Ovary (tissue), 9 donors: Measurements from ENCODE around the gene IRF2BP2. TPM values are rescaled to one million over a fixed set of nuclear protein-coding genes. Genes with fewer than 3 reads are reported as not detected.

Experiments used
- DNase-seq, 5 donors: peaks; one replicate each; pipeline ENCODE4 v3.0.0-alpha.2; 2019 to 2020
- H3K27ac ChIP-seq, 2 donors: fragments of 200-600 bp; one replicate each; pipeline versions ENCODE4 v1.5.1 to v1.8.0; 2019 to 2022
- H3K27me3 ChIP-seq: fragments of 200-600 bp; one replicate; pipeline ENCODE4 v1.8.0; 2022
- H3K36me3 ChIP-seq: fragments of 200-600 bp; sonication (generic); one replicate; pipeline ENCODE4 v1.5.1; 2019
- H3K4me1 ChIP-seq: one replicate; pipeline ENCODE4 v1.8.1; 2013; ENCODE audit warnings: mild to moderate bottlenecking, moderate library complexity; ENCODE audit not compliant: insufficient read depth
- H3K4me3 ChIP-seq: fragments of 200-600 bp; sonication (generic); one replicate; pipeline ENCODE4 v1.5.1; 2017
- H3K9me3 ChIP-seq, 2 donors: fragments of 200-600 bp in 1 of 2; sonication (generic) in 1 of 2; one replicate each; pipeline versions ENCODE4 v1.5.1 to v1.8.1; 2013 to 2019; ENCODE audit warnings: mild to moderate bottlenecking in 1 of 2, moderate library complexity in 1 of 2
- EP300 ChIP-seq: sonication (generic); formaldehyde crosslinking; IDR thresholded peaks from one replicate; pipeline ENCODE4 v1.6.1; 2017; ENCODE audit warnings: antibody characterized with exemption
- POLR2A ChIP-seq: fragments of 450-650 bp; IDR thresholded peaks from one replicate; pipeline ENCODE4 v1.6.1; 2017; ENCODE audit warnings: antibody characterized with exemption, mild to moderate bottlenecking, moderate library complexity
- WGBS, 3 donors: extraction: QIAGEN DNeasy Blood & Tissue Kit in 1 of 3; methylation state at CpG; one replicate each; pipeline versions ENCODE4 v1.1.5 to v1.1.7; 2013 to 2017; 5-methylcytosine and 5-hydroxymethylcytosine counted together
- intact Hi-C, 4 donors: fragments of 100-400 bp; cut with DNase I; formaldehyde crosslinking; loops; one replicate each; pipeline versions ENCODE4 v1.11.0 to v1.15.1; 2022 to 2023
- polyA plus RNA-seq, 2 donors: library from polyadenylated mRNA; stranded (reverse); fragments of 200-250 nt in 1 of 2; fragments of 350-450 nt in 1 of 2; fragmentation: Illumina TruSeq in 1 of 2; extraction: RNeasy Lipid Tissue Mini Kit (QIAGEN cat#74804) in 1 of 2; gene quantifications; one replicate each; pipeline ENCODE4 v1.2.3, GENCODE V29; 2013 to 2014
- total RNA-seq, 7 donors: library from RNA; depleted of rRNA in 2 of 7; stranded (reverse); fragments of >200 nt in 2 of 7; fragmentation: NEBNext Ultra II Directional in 3 of 7; extraction: Animal tissue kit (Norgen Biotek cat#: 25700) in 3 of 7; gene quantifications; one replicate each; pipeline versions ENCODE4 v1.1.0 to v1.2.4, GENCODE V29; 2016 to 2023
- TF ChIP-seq, protein P1 (sequence below), 3 donors: fragments of 450-650 bp in 2 of 3; fragments of 200-600 bp in 1 of 3; IDR thresholded peaks; one replicate each; pipeline versions ENCODE4 v1.5.1 to v1.8.0; 2016 to 2022; ENCODE audit warnings: antibody characterized with exemption in 3 of 3, mild to moderate bottlenecking in 1 of 3
- donor health status: DM: no; HTN: no; CAD: no; lungs with moderate emphysema.
- donor health status: DM: no; HTN: no; CAD: no.
- donor health status: Bipolar disorder and iron deficiency.
- donor health status: DM: yes; HTN: yes; CAD: no.
- donor health status: DM: no; HTN: no; CAD: no.
- donor health status: DM: yes; HTN: yes; CAD: no.

The IRF2BP2 gene
- total and polyA plus RNA-seq, 9 donors: 66.9 to 180 (median 110) TPM

DNA sequence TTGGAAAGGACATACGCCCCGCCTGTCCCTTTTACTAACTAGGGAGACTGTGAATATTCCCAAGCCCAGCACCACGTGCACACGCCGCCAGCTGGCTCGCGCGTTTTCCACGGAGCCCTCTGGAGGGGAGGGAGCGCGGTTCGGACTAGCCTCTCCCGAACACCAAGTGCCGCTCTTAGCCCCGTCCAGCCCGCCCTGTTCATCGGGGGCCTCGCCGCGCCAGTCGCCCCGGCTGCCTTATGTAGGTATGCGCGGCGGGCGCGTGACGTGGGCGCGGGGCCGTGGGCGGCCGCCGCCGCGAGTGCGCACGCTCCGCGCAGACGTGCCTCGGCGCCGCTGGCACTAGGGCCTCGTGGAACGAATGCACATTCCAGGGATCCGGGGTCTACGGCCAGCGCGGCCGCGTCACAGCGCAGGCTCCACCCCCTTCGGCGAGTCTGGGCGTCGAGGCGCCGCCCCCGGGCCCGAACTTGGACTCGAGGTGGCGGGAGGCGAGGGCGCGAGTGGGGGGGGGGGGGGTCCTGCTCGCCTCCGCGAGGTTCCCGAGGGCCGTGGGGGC lies 767 bp upstream of the IRF2BP2 start:
- 0 to 1% (median 0%) methylated on average over 52 to 71 of the region's 71 CpGs for WGBS, 3 donors
- intact Hi-C loops: loop anchor here in 3 of 4 donors (2.0 to 5.0 kb wide), 7 partner anchors 112 to 472 kb away; no protein-coding TSS in a partner anchor
- DNase-seq: peak; percentile 96 to 98 (median 97)
- Histone ChIP-seq H3K4me1 (peaks cover 19% of the 10 kb centered on the region), H3K27ac (peak overlapping the region; percentile 85 to 98), H3K4me3 (peak overlapping the region; percentile 46), H3K36me3 (no peaks in the 10 kb centered on the region), H3K9me3 (no peaks in the 10 kb centered on the region), H3K27me3 (no peaks in the 10 kb centered on the region)
- TF ChIP-seq, protein P1, sequence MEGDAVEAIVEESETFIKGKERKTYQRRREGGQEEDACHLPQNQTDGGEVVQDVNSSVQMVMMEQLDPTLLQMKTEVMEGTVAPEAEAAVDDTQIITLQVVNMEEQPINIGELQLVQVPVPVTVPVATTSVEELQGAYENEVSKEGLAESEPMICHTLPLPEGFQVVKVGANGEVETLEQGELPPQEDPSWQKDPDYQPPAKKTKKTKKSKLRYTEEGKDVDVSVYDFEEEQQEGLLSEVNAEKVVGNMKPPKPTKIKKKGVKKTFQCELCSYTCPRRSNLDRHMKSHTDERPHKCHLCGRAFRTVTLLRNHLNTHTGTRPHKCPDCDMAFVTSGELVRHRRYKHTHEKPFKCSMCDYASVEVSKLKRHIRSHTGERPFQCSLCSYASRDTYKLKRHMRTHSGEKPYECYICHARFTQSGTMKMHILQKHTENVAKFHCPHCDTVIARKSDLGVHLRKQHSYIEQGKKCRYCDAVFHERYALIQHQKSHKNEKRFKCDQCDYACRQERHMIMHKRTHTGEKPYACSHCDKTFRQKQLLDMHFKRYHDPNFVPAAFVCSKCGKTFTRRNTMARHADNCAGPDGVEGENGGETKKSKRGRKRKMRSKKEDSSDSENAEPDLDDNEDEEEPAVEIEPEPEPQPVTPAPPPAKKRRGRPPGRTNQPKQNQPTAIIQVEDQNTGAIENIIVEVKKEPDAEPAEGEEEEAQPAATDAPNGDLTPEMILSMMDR (IDR thresholded peaks at IDR 0.05): peak in 2 of 3 donors; percentile 37 to 53
- TF ChIP-seq POLR2A (peak; percentile 95), EP300 (no peak)

DNA sequence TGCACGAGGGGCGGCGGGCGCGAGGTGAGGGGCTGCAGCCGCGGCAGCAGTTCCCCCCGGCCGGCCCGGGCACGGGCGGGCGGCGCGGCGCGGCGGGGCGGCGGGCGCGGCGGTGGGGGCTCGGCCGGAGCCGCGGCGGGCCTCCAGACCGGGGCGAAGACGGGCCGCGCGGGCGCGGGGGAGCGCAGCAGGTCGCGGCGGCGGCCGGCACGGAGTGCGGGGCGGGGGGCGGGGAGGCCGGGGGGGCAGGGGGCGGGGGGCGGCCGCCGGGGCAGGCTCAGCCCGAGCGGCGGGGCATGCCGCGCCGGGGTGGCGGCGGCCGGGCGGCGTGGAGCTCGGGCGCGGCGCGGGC lies 311 bp downstream of the IRF2BP2 start:
- Histone ChIP-seq H3K9me3 (no peaks in the 10 kb centered on the region), H3K4me3 (peak overlapping the region; percentile 78), H3K27me3 (no peaks in the 10 kb centered on the region), H3K4me1 (peaks cover 19% of the 10 kb centered on the region), H3K27ac (peak overlapping the region; percentile 95 to 98), H3K36me3 (no peaks in the 10 kb centered on the region)
- 1% methylated on average over 24 to 54 of the region's 67 CpGs; no CpG with 5 or more reads in 1 of the 3 donors for WGBS, 3 donors
- DNase-seq: no peak
- intact Hi-C loops: loop anchor here (2.0 to 10.0 kb wide), 12 partner anchors 65 to 473 kb away; no protein-coding TSS in a partner anchor
- TF ChIP-seq, protein P1 (IDR thresholded peaks at IDR 0.05): no peak
- TF ChIP-seq EP300 (no peak), POLR2A (no peak)

DNA sequence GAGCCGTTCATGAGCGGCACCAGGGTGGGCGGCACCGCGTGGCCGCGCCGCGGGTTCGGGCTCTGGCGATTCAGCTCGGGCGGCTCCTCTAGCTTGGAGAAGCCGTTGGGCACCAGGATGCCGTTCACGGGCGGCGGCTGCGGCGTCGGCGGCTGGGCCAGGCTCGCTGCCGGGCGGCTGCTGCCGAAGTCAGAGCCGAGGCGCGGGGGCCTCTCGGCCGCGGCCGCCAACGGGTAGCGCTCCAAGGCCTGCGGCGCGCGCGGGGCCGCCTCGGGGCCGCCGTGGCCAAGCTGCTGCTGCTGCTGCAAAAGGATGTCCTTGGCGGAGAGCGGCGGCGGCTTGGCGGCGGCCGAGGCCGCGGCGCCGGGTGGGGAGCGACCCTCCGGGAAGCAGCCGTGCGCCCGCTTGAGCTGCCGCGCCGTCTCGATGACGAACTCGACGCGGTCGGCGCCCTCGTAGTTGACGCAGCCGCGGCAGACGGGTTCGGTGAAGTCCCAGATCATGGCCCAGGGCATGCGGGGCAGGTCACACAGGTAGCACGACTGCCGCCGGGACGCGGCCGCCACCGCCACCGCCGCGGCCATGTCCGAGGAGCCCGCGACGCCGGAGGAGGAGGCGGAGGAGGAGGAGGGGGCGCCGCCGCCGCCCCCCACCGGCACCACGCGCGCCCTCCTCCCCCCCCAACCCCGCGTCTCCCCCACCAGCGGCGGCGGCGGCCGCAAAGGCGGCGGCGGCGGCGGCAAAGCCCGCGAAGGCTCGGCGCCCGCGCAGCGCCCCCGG lies 877 bp downstream of the IRF2BP2 start:
- TF ChIP-seq EP300 (no peak), POLR2A (no peak)
- TF ChIP-seq, protein P1 (IDR thresholded peaks at IDR 0.05): no peak
- peak; percentile 44 to 72 (median 65) for DNase-seq
- no peaks in the 10 kb centered on the region for H3K27me3 ChIP-seq
- H3K4me3 ChIP-seq: peak overlapping the region; percentile 78
- intact Hi-C loops: loop anchor here (2.0 to 10.0 kb wide), 6 partner anchors 64 to 473 kb away; no protein-coding TSS in a partner anchor
- H3K27ac ChIP-seq: peak overlapping the region; percentile 94 to 95
- H3K9me3 ChIP-seq: no peaks in the 10 kb centered on the region
- peaks cover 18% of the 10 kb centered on the region for H3K4me1 ChIP-seq
- WGBS, 3 donors: 0% methylated on average over 59 to 120 of the region's 121 CpGs
- H3K36me3 ChIP-seq: no peaks in the 10 kb centered on the region

DNA sequence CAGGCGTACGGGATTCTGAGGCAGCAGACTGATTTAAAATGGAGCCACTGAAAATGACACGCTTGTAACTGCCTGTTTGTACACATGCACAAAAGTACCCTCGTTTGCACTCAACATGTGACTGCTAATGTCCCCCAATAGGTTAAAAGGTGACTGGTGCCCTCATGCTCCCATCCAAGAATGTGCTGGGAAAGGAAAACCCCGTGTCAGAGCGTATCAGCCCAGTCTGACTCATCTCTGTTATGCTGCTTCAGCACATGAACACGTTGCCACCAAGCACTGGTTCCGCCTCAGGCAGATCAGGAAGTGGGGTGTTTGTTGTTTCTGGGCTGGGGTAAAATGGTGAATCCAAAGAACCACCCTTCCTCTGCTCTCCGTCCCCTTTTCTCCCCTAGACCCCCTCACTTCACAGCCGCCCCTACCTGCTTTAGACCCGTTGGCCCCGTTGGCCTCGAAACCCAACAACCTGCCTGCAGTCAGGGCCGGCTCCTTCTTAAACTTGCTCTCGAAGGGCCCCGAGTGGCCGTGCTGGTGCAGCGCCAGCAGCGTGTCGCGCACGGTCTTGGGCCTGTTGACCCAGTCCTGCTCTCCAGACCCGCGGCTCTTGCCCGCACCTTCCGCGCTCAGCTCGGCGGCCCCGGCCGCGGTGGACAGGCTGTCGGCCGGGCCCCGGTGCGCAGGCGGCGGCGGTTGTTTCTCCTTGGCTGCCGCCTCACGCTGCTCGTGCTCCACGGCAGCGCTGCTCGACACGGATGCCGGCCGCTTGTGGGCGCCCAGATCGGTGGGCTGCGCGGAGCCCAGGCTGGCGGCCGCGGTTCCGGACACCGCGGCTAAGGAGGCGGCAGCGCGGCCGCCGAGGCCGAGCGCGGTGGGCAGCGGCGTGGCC lies 1.7 kb downstream of the IRF2BP2 start:
- peak; percentile 69 to 82 (median 72) for DNase-seq
- peaks cover 15% of the 10 kb centered on the region for H3K4me1 ChIP-seq
- peak overlapping the region; percentile 78 for H3K4me3 ChIP-seq
- no peaks in the 10 kb centered on the region for H3K27me3 ChIP-seq
- no peaks in the 10 kb centered on the region for H3K9me3 ChIP-seq
- H3K27ac ChIP-seq: peak overlapping the region; percentile 94 to 95
- TF ChIP-seq, protein P1 (IDR thresholded peaks at IDR 0.05): no peak
- TF ChIP-seq EP300 (no peak), POLR2A (peak; percentile 17)
- H3K36me3 ChIP-seq: no peaks in the 10 kb centered on the region
- intact Hi-C loops: loop anchor here (2.0 to 10.0 kb wide), 6 partner anchors 63 to 474 kb away; no protein-coding TSS in a partner anchor
- 0 to 1% (median 1%) methylated on average over 55 to 68 of the region's 68 CpGs for WGBS, 3 donors
